ENCODE data around the gene NPY4R2.
"Not testable (repeated sequence)": the region's sequence is repeated elsewhere in the genome, so short reads cannot be mapped to it uniquely, and the experiment has no call there.

NPY4R2 gene

GRCh38 chr10:47933462-47933861, 15.0 kb downstream of the NPY4R2 start:
- DNase-seq: not testable (repeated sequence)

- not testable (repeated sequence) for DNase-seq
Observed at GRCh38 chr10:47936772-47937228, 18.3 kb downstream of the NPY4R2 start.

GRCh38 chr10:47937634-47938033, 19.2 kb downstream of the NPY4R2 start:
- not testable (repeated sequence) for DNase-seq

- not testable (repeated sequence) for DNase-seq
Observed at GRCh38 chr10:47940821-47941220, 22.4 kb downstream of the NPY4R2 start.

GRCh38 chr10:47941379-47941778, 22.9 kb downstream of the NPY4R2 start:
- DNase-seq: not testable (repeated sequence)

- DNase-seq: not testable (repeated sequence)
Observed at GRCh38 chr10:47942351-47943019, 24.0 kb downstream of the NPY4R2 start.

- not testable (repeated sequence) for DNase-seq
Observed at GRCh38 chr10:47943328-47943727, 24.9 kb downstream of the NPY4R2 start.

GRCh38 chr10:47947424-47947823, 29.0 kb downstream of the NPY4R2 start:
- not testable (repeated sequence) for DNase-seq

- not testable (repeated sequence) for DNase-seq
Observed at GRCh38 chr10:47957158-47957557, 38.7 kb downstream of the NPY4R2 start.

GRCh38 chr10:47959677-47960076, 41.2 kb downstream of the NPY4R2 start:
- DNase-seq: not testable (repeated sequence)

GRCh38 chr10:47960699-47961098, 42.2 kb downstream of the NPY4R2 start:
- not testable (repeated sequence) for DNase-seq

GRCh38 chr10:47962785-47963184, 44.3 kb downstream of the NPY4R2 start:
- not testable (repeated sequence) for DNase-seq

- DNase-seq: not testable (repeated sequence)
Observed at GRCh38 chr10:47964280-47965063, 46.0 kb downstream of the NPY4R2 start.

- DNase-seq: not testable (repeated sequence)
Observed at GRCh38 chr10:47968988-47969387, 50.5 kb downstream of the NPY4R2 start.

- DNase-seq: not testable (repeated sequence)
Observed at GRCh38 chr10:47970047-47970446, 51.6 kb downstream of the NPY4R2 start.

GRCh38 chr10:47971598-47971997, 53.1 kb downstream of the NPY4R2 start:
- DNase-seq: not testable (repeated sequence)

GRCh38 chr10:47972077-47972476, 53.6 kb downstream of the NPY4R2 start:
- DNase-seq: not testable (repeated sequence)
